Fibroblast of skin of right biceps (primary cell): ENCODE data around the gene GMPPB.

Experiments used
- DNase-seq: peaks from one replicate; pipeline ENCODE4 v3.0.0-alpha.2; 2013

The GMPPB gene

GRCh38 chr3:49727924-49728361 is 4.2 kb upstream of the GMPPB start:
- DNase-seq, result no peak

DNA sequence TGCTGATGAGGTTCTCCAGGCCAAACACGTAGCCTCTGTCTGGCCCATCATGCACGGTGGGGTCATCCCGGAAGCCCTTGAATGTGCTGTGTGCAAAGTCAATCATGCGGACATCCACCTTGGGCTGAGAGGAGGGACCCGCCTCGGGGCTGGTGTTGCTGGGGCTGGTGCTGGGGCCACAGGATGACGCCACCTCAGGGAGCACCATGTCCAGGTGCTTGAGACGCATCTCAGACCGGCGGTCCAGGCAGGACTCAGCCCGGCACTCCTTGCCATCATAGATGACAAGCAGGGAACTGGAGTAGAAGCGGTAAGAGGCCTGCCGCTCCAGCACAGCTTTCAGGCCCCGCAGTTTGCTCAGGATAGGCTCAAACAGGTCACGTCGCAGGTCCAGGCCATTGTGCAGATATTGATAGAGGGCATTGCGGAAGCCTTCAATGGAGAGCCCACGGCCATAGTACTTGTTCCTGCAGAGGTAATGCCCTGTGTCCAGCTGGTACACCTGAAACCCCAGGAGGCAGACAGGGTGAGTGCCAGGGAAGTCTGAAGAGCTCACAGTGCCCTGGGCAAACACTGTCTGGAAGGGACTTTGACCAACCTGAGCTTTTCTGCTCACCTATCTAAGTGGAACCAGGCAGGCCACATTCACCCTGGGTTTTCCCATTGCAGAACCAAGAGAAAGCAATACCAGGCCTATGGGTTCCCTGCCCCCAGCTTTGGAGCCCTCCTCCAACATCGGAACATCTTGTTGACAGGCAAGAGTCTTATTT is 3.6 kb upstream of the GMPPB start:
- DNase-seq, result no peak

GRCh38 chr3:49725906-49726681 is 2.3 kb upstream of the GMPPB start:
- DNase-seq, result no peak

DNA sequence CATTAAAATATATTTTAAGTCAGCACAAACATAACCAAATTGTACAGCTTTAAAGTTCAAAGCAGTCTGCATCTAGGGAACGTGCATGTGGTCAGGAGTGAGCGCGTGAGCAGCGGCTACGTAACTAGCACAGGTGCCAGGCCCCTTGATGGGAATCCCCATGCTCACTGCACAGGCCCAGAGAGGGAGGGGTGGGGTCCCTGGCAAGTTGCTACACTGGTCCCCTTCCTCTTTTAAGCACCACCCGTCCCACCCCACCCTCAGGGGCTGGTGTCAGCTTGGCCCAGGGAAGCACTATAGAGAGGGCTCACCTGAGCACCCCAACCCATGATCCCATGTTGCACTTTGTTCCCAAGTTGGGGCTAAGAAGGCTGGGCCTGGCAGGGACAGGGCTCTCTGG is 835 bp upstream of the GMPPB start:
- no peak for DNase-seq

GRCh38 chr3:49723296-49723627 is 489 bp downstream of the GMPPB start:
- peak; percentile 31 for DNase-seq

DNA sequence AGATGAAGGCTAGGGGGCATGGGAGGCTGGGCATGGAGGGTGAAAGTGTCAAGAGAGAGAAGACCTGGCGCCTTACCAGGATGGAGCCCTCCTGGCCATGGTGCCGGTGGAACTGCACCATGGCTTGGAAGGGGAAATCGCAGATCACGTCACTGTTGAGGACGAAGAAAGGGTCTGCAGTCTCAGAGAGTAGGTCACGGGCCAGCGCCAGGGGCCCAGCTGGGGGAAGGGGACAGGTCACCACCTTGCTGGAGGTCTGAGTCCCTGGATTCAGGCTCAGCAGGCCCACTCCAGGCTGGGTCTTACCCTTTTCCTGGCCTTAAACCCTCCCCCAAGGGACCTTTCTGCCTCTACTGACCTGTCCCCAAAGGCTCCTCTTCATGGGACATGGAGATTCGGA is 855 bp downstream of the GMPPB start:
- no peak for DNase-seq

DNA sequence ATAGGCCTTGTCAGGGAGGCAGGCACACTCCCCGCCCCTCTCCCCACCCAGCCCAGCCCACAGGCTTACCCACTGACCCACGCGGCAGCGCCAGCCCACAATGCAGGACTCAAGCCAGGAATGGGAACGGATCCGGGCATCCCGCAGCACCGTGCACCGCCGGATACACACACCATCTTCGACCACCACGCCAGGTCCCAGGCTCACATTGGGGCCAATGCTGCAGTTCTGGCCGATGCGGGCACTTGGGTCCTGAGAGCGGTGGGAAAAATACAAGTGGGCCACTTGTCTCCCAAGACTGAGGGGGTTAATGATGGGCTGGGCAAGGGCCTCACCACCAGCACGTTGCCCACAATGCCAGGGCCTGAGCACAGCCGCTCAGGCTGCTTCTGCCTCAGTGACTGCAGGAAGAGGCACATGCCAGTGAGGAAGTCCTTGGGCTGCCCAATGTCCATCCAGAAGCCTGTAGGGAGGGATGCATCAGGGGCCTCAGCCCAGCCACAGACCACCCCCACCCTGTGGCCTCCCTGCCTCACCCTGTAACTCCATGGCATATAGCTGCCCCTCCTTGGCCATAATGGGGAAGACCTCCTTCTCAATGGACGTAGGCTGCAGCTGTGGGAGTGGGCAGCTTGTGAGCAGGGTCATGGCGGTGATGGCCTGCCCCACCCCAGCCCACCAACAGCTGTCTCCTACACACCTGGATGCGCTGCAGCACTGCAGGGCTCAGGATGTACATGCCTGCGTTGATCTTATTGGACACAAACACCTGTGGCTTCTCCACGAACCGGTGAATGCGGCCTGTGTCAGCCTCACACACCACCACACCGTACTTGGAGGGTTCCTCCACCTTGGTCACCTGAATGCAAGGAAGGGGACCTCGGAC is 1.6 kb downstream of the GMPPB start:
- DNase-seq, result no peak

DNA sequence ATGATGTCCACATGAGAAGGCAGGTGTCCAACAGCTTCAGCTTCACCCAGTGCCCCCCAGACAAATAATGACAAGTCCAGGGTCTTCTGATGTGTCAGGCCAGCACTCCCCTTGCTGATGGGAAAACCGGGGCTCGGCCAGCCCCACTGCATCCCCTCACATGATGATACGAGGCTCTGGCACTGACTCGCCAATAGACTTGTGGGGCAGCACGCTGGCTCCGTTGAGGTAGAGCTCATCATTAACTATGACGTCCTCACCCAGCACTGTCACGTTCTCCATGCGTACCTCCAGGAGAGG is 2.2 kb downstream of the GMPPB start:
- DNase-seq, result no peak

DNA sequence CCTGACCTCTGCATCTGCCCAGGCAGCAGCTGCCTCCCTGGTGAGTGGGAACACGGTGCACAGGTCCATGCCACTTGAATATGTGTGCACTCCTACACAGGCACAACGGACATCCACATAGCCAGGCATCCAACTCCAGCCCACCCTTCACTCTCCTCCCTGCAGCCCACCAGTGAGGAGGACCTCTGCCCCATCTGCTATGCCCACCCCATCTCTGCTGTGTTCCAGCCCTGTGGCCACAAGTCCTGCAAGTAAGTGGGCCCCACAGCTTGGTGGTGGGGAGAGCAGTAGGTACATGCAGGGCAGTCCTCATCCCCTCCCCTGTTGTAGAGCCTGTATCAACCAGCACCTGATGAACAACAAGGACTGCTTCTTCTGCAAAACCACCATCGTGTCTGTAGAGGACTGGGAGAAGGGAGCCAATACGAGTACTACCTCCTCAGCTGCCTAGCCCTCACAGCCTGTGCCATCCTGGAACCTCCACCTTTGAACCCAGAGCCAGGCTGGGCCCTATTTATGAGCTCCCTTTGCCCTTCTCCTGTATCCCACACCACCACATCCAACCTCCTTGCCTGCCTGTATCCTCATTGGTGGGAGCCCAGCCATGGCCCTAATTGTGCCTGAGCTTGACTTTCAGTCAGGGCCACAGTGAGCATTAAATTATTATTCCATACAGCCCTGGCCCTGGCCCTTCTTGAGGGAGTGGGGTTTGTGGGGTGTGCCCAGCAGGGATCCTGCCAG is 2.7 kb downstream of the GMPPB start:
- no peak for DNase-seq

DNA sequence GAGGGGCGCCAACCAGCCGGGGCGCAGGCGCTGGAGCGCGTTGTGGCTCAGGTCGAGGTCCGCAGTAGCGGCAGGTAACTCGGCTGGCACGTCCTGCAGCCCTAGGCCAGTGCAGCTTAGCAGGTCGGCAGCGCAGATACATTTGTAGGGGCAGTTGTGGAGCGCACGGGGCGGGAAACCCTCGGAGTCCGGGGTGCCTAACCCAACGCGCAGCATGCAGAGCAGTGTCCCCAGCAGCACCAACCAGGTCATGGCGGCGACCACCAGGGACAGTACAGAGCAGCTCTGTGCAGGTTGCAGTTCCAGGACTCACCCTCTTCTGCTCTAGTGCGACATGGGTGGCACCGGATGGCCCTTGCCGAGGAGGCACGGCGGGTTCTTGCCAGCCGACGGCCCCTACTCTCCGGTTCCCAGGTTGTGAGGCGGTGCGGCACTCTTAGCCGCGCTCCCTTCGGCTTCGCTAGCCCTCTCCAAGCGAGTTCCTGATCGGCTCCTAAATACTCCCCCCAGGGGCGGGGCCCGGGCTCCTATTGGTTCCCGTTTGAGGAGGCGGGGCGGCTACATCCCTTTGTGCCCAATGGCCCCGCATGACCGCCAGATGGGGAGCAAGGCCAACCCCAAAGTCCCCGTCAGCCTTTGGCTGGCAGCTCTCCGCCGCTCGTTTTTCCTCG is 4.4 kb downstream of the GMPPB start, which contains the start of gene AMIGO3:
TSS of gene AMIGO3 (minus strand) at position 471 of the 671 bp plus-strand sequence. CDS start at position 252, 219 bp downstream.
- DNase-seq, result peak; percentile 92

- DNase-seq, result no peak
Measured at GRCh38 chr3:49718858-49719213, 4.9 kb downstream of the GMPPB start.

- no peak for DNase-seq
Measured at GRCh38 chr3:49717959-49718857, 5.5 kb downstream of the GMPPB start.

DNA sequence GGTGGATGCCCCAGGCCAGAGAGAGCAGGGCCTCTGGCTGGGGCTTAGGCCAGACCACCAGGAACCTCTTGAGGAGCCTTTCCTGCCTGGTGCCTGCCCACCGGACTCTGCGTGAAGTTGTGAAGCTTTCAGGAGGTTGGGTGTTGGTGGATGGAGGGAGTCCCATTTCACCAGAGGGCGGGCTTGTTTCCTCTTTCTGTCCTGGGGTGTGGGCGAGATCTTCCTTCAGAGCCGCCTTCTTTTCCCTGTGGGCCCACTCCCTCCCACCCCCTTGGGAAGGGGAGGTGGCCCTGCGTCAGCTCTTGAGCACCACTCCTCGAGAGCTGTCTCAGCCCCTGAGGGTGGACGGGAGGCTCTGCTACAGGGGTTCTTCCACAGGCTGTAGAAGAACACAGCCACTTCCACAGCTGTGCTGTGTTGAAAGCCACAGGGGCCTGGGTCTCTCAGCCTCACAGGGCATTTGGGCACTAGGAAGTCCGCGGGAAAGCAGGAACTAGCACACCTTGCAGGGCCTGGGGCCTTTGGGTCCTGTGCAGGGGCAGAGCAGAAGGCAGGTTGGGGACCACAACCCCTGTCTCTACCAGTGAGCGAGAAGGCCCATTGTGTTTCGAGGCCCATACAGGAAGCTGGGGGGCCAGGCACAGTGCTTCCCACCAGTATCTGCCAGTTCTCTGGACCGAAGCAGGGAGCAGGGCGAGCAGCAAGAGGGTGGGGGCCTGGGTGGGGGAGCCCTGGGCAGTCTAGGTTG is 6.4 kb downstream of the GMPPB start:
- DNase-seq, result no peak

DNA sequence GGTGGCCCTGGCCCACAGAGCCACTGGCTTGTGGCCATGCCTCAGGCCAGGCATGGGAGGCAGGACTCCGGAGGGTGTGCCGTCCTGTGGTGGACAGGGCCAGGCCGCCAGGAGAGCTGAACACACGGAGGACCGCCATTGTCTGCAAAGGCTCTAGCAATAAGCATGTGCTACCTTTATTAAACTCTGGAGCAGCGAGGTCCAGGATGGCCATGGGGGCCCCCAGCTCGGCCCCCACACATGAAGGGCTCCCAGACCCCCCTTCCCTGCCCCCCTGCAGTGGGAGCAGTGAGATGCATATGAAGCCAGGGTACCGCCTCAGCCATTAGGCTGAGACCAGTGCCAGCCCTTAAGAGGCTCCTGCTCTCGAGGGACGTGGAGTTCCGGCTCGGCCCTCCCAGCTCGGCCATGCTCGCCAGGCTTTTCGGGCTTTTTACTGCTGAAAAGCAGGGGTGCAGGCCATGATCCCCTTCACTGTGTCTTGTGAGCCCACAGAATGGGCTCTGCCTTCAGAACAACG is 7.0 kb downstream of the GMPPB start:
- no peak for DNase-seq

- DNase-seq, result no peak
Measured at GRCh38 chr3:49716169-49716568, 7.6 kb downstream of the GMPPB start.

DNA sequence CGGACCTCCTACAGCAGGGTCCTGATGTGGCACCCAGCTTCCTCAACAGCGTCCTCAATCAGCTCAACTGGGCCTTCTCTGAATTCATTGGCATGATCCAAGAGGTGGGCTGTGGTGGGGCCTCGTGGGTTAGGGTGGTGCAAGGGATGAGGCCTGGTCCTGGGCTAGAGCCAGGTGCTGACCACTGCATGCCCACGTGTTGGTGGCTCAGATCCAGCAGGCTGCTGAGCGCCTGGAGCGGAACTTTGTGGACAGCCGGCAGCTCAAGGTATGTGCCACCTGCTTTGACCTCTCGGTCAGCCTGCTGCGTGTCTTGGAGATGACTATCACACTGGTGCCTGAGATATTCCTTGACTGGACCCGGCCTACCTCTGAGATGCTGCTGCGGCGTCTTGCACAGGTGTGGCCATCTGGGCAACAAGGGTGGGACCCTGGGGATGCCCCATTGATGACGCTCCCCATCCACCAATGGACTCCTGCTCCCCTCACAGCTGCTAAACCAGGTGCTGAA is 8.1 kb downstream of the GMPPB start:
- no peak for DNase-seq

DNA sequence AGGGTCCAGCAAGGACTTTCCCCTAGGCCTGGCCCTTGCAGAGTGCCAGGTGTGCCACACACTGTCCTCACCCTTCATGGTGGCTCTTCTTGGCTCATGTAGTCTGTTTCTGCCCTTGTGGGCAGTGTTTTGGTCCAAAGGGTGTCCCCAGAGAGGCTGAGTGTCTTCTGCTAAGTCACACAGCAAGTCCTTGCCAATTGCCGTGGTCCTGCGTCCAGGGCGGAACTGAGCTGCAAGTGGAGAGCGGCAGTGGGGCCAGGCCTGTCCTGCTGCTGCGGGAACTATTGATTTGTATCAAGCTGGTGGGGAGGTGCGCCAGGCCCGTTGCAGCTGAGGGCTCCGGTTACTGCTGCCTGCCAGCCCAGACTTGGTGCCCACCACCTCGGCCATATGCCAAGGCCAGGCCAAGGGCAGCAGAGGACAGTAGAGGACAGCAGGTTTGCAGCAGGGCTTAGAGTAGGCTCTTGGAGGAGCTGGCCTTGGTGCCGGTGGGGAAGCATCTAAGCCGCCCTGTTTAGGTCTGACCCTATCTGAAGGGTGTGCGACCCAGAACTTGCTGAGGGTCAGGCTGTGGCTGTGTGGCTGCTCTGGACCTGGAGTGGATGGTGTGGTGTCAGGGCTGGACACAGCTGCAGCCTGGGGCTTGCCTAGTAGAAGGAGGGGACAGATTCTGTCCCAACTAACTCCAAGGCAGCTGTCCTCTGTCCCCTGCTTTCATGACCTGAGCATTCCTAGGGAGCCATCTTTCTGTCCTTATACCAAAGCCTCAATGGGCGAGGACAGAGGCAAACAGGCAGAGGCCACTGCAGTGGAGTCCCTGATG is 8.8 kb downstream of the GMPPB start:
- no peak for DNase-seq

DNA sequence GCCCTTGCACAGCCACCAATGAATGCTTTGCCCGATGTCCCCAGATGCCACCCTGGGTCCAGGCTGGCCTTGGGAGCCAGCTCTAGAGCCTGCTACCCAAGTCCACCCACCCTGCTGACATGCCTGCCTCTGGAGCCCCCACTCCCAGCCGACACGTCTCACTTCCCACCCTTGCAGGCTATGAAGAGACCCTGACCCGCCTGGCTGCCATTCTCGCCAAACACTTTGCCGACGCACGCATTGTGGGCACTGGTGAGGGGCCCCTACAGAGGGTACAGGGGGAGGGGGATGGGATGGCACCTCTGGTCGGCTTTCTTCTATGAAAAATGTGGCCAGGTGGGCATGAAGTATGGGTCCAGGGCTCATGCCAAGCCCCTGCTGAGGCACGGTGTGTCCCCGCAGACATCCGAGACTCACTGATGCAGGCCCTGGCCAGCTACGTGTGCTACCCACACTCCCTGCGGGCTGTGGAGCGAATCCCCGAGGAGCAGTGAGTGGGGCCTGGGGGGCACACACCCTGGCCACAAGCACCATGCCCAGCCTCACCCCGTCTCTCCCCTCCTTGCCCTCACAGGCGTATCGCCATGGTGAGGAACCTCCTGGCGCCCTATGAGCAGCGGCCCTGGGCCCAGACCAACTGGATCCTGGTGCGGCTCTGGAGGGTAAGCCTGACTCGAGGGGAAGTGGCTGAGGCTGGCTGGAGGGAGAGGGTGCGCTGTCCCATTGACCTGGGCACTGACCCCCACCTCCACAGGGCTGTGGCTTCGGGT is 10.2 kb downstream of the GMPPB start:
- no peak for DNase-seq
